Aorta (tissue), 5 donors: ENCODE results near the gene AXIN2. TPM values are rescaled to one million over a fixed set of nuclear protein-coding genes. Genes with fewer than 3 reads are reported as not detected.

ENCODE experiments used
- ATAC-seq: fragments of 200-7000 bp; cut with Tn5 transposase; one replicate; pipeline ENCODE4 v1.9.1; 2022; ENCODE audit warnings: moderate library complexity; ENCODE audit not compliant: low FRiP score
- DNase-seq, 2 donors: peaks; one replicate each; pipeline ENCODE4 v3.0.0-alpha.2; 2020
- H3K27ac ChIP-seq, 2 donors: one replicate each; pipeline ENCODE4 v1.5.1; 2013; ENCODE audit warnings: low read length in 2 of 2, mild to moderate bottlenecking in 2 of 2, moderate library complexity in 2 of 2, control low read depth in 1 of 2, inconsistent platforms in 1 of 2, low read depth in 1 of 2
- H3K27me3 ChIP-seq, 2 donors: one replicate each; pipeline ENCODE4 v1.6.1; 2013; ENCODE audit warnings: control low read depth in 1 of 2, low read length in 1 of 2, mild to moderate bottlenecking in 1 of 2, moderate library complexity in 1 of 2; ENCODE audit not compliant: insufficient read depth in 2 of 2, control insufficient read depth in 1 of 2
- H3K36me3 ChIP-seq, 2 donors: one replicate each; pipeline ENCODE4 v1.6.1; 2013; ENCODE audit warnings: control low read depth in 1 of 2, low read length in 1 of 2, mild to moderate bottlenecking in 1 of 2; ENCODE audit not compliant: insufficient read depth in 2 of 2, control insufficient read depth in 1 of 2
- H3K4me1 ChIP-seq, 2 donors: one replicate each; pipeline ENCODE4 v1.6.1; 2013; ENCODE audit warnings: low read length in 2 of 2, control low read depth in 1 of 2, mild to moderate bottlenecking in 1 of 2, moderate library complexity in 1 of 2; ENCODE audit not compliant: insufficient read depth in 2 of 2, control insufficient read depth in 1 of 2
- H3K4me3 ChIP-seq, 2 donors: one replicate each; pipeline ENCODE4 v1.5.1; 2013; ENCODE audit warnings: low read length in 2 of 2, control low read depth in 1 of 2, mild to moderate bottlenecking in 1 of 2
- H3K9me3 ChIP-seq: one replicate; pipeline ENCODE4 v1.6.1; 2013; ENCODE audit warnings: mild to moderate bottlenecking, low read length; ENCODE audit not compliant: control insufficient read depth
- WGBS, 2 donors: extraction: QIAGEN DNeasy Blood & Tissue Kit; methylation state at CpG; one replicate each; pipeline ENCODE4 v1.1.7; 2013; 5-methylcytosine and 5-hydroxymethylcytosine counted together
- intact Hi-C, 2 donors: fragments of 100-400 bp; cut with DNase I; formaldehyde crosslinking; loops; one replicate each; pipeline versions ENCODE4 v1.14.2 to v1.15.0; 2022
- long read RNA-seq, 2 donors: library from polyadenylated mRNA; unstranded; transcript quantifications; one replicate each; pipeline ENCODE4 v2.0.0, GENCODE V29; 2020 to 2021
- polyA plus RNA-seq, 2 donors: library from polyadenylated mRNA; stranded (reverse); fragments of 200-250 nt; gene quantifications; one replicate each; pipeline ENCODE4 v1.2.3, GENCODE V29; 2013
- total RNA-seq, 2 donors: library from RNA; stranded (reverse); fragmentation: NEBNext Ultra II Directional; extraction: Animal tissue kit (Norgen Biotek cat#: 25700); gene quantifications; one replicate each; pipeline ENCODE4 v1.2.1, GENCODE V29; 2021
- donor health status: healthy with polysubstance abuse.
- donor health status: Bipolar disorder and iron deficiency.
- donor health status: DM: no; HTN: no; CAD: no.
- donor health status: DM: no; HTN: no; CAD: no.
- donor health status: DM: yes; HTN: yes; CAD: no.

The AXIN2 gene
- total RNA-seq: 10 to 100 TPM; 12.8 to 13.8 TPM
- polyA plus RNA-seq: 10 to 100 TPM in 1 of 2 donors, 1 to 10 TPM in 1; 6.3 to 10.1 TPM
- long read RNA-seq, donor 1, partial matches to known transcripts: 5 of 6 reads
- long read RNA-seq, donor 1, other reads (novel, unspliced or antisense): 1 of 6 reads
- long read RNA-seq, donor 2, partial matches to known transcripts: 2 of 5 reads
- long read RNA-seq, donor 2, other reads (novel, unspliced or antisense): 3 of 5 reads

- no peaks in the 10 kb centered on the region for H3K9me3 ChIP-seq
- H3K4me3 ChIP-seq: peak within 1 kb of the TSS; percentile 42 to 99
- intact Hi-C loops: loop anchor here in 1 of 2 donors (5.0 kb wide), 1 partner anchor 226 kb away; no protein-coding TSS in a partner anchor
- peak; percentile 94 to 95 for DNase-seq
- H3K27me3 ChIP-seq: no peaks in the 10 kb centered on the region
- 0 to 1% methylated on average over 60 to 65 of the region's 65 CpGs for WGBS, 2 donors
- peak; percentile 88 for ATAC-seq
- no peaks in the 10 kb centered on the region for H3K4me1 ChIP-seq
- no peaks in the 10 kb centered on the region for H3K36me3 ChIP-seq
- peak within 1 kb of the TSS; percentile 78 to 98 for H3K27ac ChIP-seq
Observed at GRCh38 chr17:65561452-65562205, at the start of gene AXIN2. Gene AXIN2 (minus strand): TSS chr17:65561648. CDS start chr17:65558620, 3,028 bp downstream.

GRCh38 chr17:65609749-65610148, 48.3 kb upstream of the AXIN2 start:
- intact Hi-C loops: no loop called here
- DNase-seq: no peak
- Histone ChIP-seq H3K9me3 (no peaks in the 10 kb centered on the region), H3K36me3 (no peaks in the 10 kb centered on the region), H3K27me3 (no peaks in the 10 kb centered on the region), H3K4me1 (no peaks in the 10 kb centered on the region), H3K4me3 (no peak overlapping the region), H3K27ac (no peak overlapping the region)
- WGBS, 2 donors: 87 to 88% methylated on average over 2 of the region's 2 CpGs
- ATAC-seq: no peak

- WGBS, 2 donors: 93 to 94% methylated on average over 2 of the region's 2 CpGs
- ATAC-seq: no peak
- Histone ChIP-seq H3K4me3 (no peak overlapping the region), H3K9me3 (no peaks in the 10 kb centered on the region), H3K27ac (no peak overlapping the region), H3K27me3 (no peaks in the 10 kb centered on the region), H3K4me1 (no peaks in the 10 kb centered on the region), H3K36me3 (no peaks in the 10 kb centered on the region)
- DNase-seq: no peak
- intact Hi-C loops: no loop called here
Observed at GRCh38 chr17:65609286-65609685, 47.8 kb upstream of the AXIN2 start.

- H3K27me3 ChIP-seq: no peaks in the 10 kb centered on the region
- no peak overlapping the region for H3K27ac ChIP-seq
- 71 to 85% methylated on average over 4 of the region's 4 CpGs for WGBS, 2 donors
- peaks cover 0 to 9% of the 10 kb centered on the region in 2 donors for H3K4me1 ChIP-seq
- H3K4me3 ChIP-seq: no peak overlapping the region
- H3K36me3 ChIP-seq: no peaks in the 10 kb centered on the region
- H3K9me3 ChIP-seq: no peaks in the 10 kb centered on the region
- ATAC-seq (no peak), DNase-seq (peak in 1 of 2 donors; percentile 20)
- intact Hi-C loops: no loop called here
Observed at GRCh38 chr17:65604070-65604469, 42.6 kb upstream of the AXIN2 start.

- Histone ChIP-seq H3K4me1 (peaks cover 0 to 9% of the 10 kb centered on the region in 2 donors), H3K36me3 (no peaks in the 10 kb centered on the region), H3K4me3 (no peak overlapping the region), H3K27ac (no peak overlapping the region), H3K27me3 (no peaks in the 10 kb centered on the region), H3K9me3 (no peaks in the 10 kb centered on the region)
- intact Hi-C loops: no loop called here
- WGBS, 2 donors: 94 to 98% methylated on average over 2 of the region's 2 CpGs
- ATAC-seq: no peak
- DNase-seq: no peak
Observed at GRCh38 chr17:65601881-65602280, 40.4 kb upstream of the AXIN2 start.

- WGBS, 2 donors: 93 to 96% methylated on average over 1 of the region's 1 CpG
- intact Hi-C loops: no loop called here
- Histone ChIP-seq H3K9me3 (no peaks in the 10 kb centered on the region), H3K36me3 (no peaks in the 10 kb centered on the region), H3K4me3 (no peak overlapping the region), H3K27ac (no peak overlapping the region), H3K27me3 (no peaks in the 10 kb centered on the region), H3K4me1 (peaks cover 0 to 9% of the 10 kb centered on the region in 2 donors)
- ATAC-seq: no peak
- no peak for DNase-seq
Observed at GRCh38 chr17:65601145-65601544, 39.7 kb upstream of the AXIN2 start.

- Histone ChIP-seq H3K9me3 (no peaks in the 10 kb centered on the region), H3K27me3 (no peaks in the 10 kb centered on the region), H3K36me3 (no peaks in the 10 kb centered on the region), H3K4me3 (no peak overlapping the region), H3K4me1 (peaks cover 0 to 9% of the 10 kb centered on the region in 2 donors), H3K27ac (peak overlapping the region in 1 of 2 donors; percentile 19)
- ATAC-seq: no peak
- intact Hi-C loops: no loop called here
- no peak for DNase-seq
- WGBS, 2 donors: 7 to 10% methylated on average over 1 of the region's 1 CpG
Observed at GRCh38 chr17:65600518-65600917, 39.1 kb upstream of the AXIN2 start.

- ATAC-seq: no peak
- 87 to 88% methylated on average over 5 of the region's 5 CpGs for WGBS, 2 donors
- no peak for DNase-seq
- H3K27me3 ChIP-seq: no peaks in the 10 kb centered on the region
- H3K36me3 ChIP-seq: no peaks in the 10 kb centered on the region
- H3K4me1 ChIP-seq: peaks cover 0 to 9% of the 10 kb centered on the region in 2 donors
- no peak overlapping the region for H3K4me3 ChIP-seq
- no peaks in the 10 kb centered on the region for H3K9me3 ChIP-seq
- intact Hi-C loops: no loop called here
- no peak overlapping the region for H3K27ac ChIP-seq
Observed at GRCh38 chr17:65599650-65600049, 38.2 kb upstream of the AXIN2 start.

- WGBS, 2 donors: 97 to 100% methylated on average over 1 of the region's 1 CpG
- intact Hi-C loops: no loop called here
- DNase-seq (no peak), ATAC-seq (no peak)
- no peak overlapping the region for H3K27ac ChIP-seq
- H3K36me3 ChIP-seq: no peaks in the 10 kb centered on the region
- H3K27me3 ChIP-seq: no peaks in the 10 kb centered on the region
- H3K4me3 ChIP-seq: no peak overlapping the region
- no peaks in the 10 kb centered on the region for H3K9me3 ChIP-seq
- peaks cover 0 to 9% of the 10 kb centered on the region in 2 donors for H3K4me1 ChIP-seq
Observed at GRCh38 chr17:65598746-65599145, 37.3 kb upstream of the AXIN2 start.
